ENCODE results near the gene PSMB5.

The PSMB5 gene

DNA sequence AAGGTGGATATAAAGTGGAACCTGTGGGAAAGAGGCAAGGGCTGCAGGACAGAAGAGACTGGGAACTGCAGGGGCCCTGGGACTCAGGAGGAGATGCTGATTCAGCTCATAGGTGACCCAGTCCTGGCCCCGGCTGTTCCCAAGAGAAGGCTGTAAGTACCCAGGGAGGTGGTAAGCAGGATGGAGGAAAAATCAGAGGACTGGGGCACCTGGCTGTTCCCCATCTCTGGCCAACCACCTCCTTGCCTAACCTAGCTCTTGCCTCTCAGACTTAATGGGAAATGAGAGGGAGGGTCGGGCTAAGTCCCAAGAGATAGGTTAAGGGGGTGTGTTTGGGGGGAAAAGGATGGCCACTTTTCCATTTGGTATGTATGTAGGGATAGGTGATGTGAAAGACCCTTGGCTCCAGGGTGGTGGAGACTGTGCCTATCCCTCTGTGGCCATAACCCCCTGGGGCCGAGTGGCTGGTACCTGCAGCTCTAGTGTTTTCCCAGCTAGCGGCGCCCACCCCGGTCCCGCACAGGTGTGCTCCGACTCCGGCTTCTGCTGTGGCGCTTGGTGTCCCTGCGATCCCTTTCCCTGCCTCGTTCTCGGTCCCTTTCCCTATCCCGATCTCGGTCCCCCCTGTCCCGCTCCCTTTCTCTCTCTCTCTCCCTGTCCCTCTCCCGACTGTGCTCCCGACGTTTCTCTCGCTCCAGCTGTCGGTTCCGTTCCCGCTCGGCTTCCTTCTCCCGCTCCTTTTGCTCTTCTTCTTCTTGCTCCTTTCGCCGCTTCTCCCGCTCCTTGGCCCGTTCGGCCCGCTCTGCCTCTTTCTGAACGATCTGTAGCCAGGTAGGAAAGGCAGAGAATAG, 24.2 kb upstream of the PSMB5 start:
- no peak for DNase-seq (ENCODE audit: low spot score)

DNA sequence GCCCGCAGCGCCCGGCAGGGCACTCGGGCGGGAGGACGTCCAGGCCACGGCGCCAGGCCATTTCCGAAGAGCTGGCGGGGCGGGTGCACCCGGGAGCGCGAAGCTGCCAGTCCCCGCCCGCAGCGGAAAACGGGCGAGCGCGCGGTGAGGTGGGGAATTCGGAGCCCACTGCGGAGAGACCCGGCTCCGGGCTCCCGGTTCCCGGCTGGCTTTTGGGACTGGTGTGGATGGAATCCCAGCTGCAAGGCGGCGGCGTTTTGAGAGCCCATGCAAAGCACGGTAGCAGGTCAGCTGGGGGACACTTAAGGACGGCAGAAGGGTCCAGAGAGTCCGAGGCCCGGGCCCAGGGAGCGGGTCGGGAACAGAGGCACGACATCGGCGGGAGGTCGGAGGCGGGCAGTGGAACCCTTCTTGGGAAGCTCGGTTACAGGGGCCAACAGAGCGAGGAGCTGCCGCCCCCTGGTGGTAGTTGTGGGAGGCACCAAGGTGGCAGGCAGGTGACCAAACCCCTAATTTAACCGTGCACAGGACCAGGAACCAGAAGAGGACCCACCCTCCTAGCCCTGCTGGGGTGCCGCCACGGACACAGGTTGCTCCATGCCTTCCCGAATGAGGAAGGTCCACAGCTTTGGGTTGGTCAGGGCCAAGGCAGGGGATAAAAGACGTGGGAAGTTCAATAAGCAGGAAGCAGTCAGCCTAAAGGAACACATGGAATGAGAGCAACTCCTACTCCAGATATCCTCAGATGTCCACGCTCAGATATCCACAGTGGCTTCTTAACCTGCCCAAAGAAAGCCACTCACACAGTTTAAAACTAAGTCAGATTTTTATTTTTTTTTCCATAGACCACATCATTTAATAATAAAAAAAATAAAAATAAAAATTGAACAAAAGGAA, 23.3 kb upstream of the PSMB5 start:
- peak; percentile 89 for DNase-seq (ENCODE audit: low spot score)

DNA sequence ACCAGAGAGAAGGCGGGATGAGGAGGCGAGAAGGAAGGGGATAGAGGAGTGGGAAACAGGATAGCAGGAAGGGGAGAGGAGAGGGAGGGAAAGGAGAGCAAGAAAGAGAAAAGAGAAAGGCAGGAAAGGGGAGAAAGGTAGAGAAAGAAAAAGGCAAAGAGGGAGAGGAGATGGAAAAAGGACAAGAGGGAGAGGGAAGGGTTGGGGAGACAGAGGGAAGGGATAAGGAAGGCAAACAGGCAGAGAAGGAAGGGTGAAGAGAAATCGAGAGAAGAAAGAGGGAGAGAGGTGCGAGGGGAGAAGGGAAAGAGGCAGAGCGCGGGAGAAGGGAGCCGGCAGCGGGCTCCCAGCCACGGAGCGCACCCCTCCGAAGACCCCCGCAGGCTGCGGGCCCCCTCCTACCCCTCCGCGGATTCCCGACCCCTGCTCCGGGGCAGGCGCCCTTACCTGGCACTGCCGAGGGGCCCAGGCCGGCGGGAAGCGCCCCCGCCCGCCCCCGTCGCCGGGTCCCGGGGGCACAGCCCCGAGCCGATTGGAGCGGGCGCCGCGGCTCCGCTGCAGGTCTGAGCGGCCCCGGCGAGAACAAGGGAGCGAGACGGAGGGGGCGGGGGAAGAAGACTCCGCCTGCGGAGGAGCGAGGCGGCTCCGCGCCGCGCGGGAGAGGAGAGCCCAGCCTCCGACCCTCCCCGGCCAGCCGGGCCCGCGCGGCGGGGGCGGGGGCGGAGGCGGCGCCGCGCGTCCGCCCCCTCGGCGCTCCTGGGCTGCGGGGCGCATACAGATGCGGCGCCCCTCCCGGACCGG, 22.5 kb upstream of the PSMB5 start, which contains the start of gene CDH24:
CDH24 (minus strand) TSS at position 565 of the 801 bp plus-strand sequence. CDS start 1,787 bp downstream, outside the sequence.
- peak; percentile 90 for DNase-seq (ENCODE audit: low spot score)

DNA sequence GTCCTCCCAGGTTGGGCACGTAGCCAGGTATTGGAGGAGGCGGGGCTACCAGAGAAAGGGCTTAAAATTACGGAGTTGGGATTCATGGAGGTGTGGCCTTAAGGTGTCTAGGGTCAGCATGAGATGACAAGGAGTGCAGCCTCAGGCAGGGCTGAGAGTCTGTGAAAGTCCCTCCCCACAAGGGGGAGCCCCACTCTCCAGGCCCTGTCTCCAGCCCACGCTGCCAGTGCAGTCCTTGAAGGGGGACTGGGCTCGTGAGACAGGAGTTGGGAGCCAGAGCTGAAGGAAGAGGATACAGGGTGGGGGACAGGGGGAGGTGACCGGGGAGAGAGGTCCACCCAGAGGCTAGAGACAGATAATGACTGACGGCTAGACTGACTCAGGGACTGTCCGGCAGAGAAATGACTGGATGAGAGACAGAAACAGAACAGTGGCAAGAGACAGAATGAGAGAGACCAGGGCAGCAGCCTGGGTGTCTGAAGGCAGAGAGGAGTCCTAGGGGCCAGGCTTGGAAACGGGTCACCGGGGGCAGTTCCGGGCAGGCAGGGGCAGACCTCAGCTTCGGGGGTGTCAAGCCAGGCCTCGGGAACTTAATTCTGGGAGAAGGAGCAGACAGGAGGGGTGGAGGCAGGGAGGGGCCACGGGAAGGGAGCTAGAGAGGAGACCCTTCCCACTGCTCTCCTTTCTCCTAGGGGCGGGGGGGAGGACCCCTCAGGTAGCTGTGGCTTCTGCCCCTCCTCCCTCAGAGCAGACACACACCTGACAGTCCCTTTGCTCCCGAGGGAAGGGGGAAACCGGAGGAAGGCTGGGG, 21.6 kb upstream of the PSMB5 start:
- peak; percentile 92 for DNase-seq (ENCODE audit: low spot score)

DNA sequence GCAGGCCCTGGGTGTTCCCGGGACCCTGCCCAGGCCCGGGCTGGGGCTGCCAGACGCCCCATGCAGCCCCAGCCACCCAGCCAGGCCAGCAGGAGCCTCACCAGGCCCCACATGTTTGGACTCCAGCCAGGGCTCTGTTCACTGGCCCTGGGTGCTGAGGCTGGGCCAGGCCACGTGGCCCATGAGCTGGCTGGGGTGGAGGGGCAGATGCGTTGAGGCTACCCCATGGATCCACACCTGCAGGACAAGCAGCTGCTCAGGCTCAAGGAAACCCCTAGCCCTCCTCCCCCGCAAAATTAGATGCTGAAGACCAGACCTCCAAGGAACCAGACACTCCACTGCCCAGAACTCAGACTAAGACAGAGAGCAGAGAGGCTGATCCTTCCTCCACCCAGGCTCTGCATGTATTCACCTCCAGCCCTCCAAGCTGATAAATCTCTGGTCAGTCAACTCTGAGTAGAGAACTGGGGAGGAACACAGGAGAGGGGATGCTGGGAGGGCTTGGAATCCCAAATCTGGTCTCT, 21.0 kb upstream of the PSMB5 start:
- peak; percentile 49 for DNase-seq (ENCODE audit: low spot score)

DNA sequence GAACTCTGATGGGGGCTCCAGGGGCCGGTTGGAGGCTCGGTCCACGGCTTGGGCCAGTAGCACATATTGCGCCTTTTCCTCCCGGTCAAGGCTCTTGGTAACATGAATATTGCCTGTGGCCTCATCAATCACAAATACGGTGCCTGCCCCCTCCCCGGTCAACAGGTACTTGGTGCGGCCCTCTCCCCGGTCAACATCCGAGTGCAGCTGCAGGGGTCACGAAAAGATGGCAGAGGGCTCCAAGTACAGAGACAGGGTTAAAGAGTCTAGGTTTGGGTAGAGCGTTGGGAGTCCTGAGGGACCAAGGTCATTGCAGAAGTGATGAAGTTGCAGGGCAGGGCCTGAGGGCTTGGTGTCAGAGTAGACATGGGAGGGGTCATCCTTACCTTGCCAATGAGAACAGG, 20.4 kb upstream of the PSMB5 start:
- DNase-seq (ENCODE audit: low spot score) = no peak

DNA sequence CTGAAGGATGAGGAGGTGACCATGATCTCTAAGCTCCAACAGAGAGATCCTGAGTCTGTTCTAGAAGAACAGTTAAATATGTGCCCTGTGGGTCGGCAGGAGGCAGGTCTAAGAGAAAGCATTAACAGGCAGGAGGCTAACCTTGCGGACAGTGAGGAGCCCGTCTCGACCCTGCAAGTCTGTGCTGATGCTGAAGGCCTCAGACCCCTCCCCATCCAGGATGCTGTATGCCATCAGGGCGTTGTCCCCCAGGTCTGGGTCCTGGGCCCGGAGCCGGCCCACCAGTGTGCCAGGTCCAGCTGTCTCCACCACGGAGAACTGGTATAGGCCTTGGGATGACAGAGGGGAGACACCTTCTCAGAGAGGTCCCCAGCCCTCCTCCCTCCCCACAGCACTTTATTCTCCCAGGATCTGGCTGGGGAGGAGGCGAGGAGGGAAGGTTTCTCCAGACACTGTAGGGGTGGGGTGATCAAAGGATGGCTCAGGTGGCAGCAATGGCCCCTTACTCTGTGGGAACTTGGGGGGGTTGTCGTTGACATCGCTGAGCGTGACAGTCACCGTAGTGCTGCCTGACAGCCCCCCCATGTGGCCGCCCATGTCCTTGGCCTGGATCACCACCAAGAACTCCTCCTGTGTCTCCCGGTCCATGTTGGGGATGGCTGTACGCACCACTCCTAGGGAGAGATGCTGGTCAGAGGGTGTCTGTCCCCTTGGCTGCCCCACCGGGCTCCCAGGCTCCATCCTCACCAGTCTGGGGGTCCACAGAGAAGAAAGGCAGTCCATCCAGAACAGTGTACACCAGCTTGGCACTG, 19.5 kb upstream of the PSMB5 start:
- DNase-seq (ENCODE audit: low spot score) = no peak

DNA sequence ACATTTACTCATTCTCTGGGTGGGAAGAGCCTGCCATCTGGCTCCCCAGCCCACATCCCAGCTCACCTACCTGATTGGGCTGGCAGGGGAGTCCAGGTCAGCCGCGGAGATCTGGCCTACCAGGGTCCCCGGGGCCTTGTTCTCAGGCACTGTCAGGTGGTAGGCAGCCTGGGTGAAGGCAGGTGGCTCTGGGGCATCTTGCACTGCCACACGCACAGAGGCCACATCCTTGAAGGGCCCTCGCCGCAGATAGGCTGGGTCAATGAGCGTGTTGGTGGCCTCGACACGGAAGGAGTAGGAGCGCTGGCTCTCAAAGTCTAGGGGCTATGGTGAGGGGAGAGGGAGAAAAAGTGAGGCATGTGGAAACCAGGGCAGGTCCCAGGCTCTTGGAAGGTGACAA, 18.7 kb upstream of the PSMB5 start:
- no peak for DNase-seq (ENCODE audit: low spot score)

DNA sequence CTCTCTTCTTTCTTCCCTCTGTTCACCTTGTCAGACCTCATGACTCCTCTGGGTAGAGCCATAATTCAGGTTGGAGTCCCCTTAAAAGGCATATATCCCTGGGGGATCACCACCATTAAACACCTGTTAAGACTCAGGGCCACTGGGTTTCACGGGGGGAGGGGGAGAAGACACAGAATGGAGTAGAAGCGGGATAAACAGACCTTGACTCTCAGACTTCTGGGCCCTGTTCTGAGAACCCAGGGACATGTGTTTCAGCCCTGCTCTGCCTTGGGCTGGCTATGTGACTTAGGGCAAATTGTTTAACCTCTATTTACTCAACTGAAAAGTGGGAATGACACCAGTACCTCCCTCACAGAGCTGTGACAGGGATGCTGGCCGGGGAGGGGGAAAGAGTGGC, 18.0 kb upstream of the PSMB5 start:
- DNase-seq (ENCODE audit: low spot score) = no peak

DNA sequence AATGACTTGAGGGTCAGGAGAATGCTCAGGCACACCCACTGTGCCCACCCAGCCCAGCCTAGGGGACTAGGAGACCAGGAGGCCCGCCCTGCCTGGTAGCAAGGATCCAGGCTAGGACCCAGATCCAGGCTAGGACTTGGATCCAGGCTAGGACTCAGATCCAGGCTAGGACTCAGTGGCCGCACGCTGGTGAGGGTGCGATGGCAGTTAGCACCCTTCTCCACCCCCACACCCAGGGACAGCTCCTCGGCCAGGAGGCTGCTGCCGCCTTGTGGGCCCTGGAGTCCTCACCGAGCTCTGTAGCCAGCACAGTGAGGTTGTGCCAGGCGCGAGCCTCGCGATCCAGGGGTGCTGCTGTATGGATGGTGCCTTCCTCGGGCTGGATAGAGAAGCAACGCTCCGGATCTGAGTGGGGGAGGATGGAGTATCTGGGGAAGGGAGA, 17.5 kb upstream of the PSMB5 start:
- no peak for DNase-seq (ENCODE audit: low spot score)

DNA sequence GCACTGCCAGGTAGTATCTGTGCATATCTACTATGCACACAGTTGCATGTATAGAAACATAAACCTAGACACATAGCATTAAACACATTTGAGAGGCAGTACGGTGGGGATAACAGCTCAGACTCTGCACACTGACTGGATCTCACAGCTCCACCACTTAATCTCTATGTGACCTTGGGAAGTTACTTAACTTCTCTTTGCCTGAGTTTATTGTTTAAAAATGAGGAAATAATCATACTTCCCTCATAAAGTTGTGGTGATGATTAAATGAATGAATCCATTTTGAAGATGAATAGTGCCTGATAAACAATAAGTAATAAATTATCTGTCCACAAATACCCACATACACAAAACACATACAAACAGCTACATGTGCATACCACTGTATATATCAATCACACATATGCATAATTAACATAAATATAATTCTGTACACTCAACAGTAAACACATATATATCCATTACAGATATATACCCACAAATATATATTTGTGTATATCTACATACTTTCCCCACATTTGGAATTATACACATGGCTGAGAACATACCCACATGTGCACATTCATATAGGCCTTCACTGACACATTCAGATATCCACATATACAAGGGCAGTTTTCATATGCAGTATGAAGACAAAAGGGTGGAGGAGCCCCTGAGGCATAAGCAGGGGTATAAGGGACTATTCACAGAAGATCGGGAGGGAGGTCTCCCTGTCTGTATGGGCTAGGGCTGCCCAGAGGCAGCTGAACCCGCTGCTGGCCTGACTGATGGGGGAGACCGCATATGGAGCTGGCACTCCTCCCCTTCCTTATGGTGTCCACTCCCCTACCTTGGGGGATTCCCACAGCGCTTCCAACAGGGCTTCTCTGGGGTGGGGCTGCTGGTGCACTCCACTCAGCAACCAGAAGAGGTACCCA, 16.7 kb upstream of the PSMB5 start:
- no peak for DNase-seq (ENCODE audit: low spot score)

DNA sequence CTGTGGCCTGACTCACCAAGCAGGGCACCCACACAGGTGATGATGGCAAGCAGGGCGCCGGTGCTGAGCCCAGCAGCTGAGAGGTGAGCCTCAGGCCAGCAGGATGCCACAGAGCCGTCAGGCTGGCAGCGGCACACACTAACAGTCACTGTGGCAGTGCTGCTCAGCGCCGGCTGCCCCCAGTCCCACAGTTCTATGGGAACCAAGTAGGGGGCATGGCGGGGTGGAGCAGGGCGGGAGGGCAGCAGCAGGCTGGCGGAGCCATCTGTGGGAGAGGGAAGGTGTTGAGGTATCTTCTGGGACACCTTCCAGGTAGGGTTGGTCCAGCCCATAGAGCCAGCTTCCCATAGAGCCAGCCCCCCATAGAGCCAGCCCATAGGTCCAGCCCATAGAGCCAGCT, 14.3 kb upstream of the PSMB5 start:
- no peak for DNase-seq (ENCODE audit: low spot score)

DNA sequence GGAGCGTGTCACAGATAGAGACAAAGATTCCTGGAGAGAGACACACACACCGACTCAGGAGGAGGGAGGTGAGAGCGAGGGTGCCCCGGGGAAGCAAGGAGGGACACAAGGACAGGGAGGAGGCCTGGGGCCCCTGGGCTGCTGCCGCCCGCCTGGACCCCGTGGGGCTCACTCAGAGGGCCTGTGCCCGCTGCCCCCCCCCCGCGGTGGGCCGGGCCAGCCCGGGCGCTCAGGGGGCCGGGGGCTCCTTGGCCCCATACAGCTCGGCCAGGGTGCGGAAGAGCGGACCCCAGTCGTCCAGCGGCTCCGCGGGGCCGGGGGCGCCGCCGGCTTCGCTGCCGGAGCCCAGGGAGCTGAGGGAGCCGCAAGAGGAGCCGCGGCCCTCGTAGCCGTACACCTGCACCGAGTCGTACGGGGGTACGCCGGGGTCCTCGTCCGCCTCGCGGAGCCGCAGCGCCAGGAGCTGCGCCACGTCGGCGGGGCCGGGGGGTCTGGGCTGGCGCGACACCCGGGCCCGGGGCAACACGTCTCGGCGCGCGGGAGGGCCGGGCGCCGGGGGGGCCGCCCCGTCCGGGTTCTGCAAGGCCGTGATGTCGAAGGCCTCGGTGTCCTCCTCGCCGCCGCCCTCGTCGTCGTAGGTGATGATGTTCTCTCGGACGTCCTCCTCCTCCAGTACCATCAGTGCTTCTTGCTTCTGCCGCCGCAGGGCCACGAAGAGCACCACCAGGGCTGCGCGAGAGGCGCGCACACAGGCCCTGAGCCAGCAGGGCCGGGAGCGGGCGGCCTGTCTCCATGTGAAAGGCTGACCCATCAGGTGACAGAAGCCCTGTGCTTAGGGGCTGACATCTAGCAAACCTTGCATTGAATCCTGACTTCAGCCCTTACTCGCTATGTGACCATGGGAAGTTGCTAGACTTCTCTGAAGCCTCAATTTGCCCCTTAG, 13.3 kb upstream of the PSMB5 start:
- DNase-seq (ENCODE audit: low spot score) = no peak

DNA sequence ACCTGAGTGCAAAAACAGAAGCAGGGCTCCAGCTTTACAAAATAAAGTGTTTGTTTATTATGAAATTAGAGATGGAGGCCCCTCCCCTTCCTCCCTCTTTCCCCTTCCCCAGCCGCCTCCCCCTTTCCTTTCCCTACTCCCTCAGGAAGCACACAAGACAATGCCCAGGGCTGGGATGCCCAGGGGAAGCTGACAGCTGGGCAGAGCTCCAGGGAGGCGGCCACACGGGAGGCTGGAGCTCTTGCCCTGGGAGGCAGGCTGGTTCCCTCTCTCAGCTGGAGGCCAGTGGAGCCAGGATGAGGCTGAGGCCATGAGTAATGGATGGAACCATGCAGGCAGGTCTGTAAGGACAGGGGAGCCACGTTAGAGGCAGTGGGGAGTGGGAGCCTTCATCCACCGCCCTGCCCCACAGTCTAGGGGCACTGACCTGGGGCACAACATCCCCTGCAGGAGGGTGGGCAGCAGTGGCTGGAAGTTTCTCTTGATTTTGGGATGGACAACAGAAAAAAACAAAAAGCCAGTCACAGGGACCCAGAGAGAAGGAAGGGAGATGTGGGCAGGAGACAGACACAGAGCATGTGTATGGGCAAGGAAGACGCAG, 12.4 kb upstream of the PSMB5 start:
- no peak for DNase-seq (ENCODE audit: low spot score)

DNA sequence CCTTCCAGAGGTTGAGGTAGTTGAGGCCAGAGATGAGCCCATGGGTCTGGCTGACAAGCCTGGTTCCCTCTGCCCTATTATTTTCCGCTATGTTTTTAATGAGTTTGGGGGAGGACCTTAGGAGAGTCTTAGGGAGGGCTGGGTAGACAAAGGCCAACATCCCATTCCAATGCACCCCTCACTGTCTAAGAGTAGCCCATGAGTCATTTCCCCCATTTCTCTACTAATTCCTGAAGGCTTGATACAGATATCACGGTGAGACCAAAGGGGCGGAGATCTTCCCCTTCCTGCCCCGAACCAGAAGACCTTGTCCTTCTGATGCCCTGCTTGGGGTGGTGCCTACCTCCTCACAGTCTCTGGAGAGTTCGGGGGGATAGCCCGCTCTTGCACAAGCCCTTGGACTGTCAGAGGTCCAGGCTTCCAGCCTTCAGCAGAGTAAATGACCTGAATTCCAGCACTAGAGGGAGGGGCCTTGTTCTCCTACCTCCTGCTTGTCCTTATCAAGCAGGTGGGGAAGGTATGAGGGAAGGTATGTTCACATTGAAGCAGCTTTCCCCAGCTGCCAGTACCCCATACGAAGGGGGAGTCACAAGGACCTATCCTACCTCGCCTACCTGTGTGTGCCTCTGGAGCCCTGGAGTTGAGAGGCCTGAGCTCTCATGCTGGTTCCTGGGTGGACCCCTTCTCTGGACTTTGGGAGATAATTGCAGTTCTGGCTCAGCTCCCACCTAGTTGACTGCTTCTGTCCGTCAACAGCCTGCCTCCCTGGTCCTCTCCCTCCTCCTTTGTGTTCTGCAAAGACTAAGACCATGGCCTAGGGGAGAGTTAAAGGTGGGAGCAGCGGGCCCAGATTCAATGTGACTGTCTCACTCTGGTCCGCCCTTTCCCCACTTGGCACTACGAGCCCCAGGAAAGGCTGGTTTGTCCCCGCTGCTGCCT, 11.0 kb upstream of the PSMB5 start:
- DNase-seq (ENCODE audit: low spot score) = no peak

DNA sequence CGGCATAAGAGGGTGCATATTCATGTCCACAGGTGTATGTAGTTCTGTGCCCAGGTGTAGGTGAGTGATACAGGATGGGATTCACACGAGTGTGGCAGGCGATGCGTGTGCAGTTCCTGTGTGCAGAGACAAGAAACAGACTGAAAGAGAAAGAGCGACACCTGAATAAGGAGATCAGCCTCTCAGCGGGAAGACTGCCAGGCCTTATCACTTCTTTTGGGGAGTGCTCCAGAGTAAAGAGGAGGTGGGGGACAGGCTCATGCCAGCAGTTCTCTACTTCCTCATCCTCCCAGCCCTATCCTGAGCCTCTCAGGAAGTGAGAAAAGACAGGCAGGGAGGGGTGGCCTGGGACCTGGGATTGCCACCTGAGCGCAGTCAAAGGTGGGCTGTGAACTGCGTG, 10.1 kb upstream of the PSMB5 start:
- no peak for DNase-seq (ENCODE audit: low spot score)
